Adrenal gland (tissue), 12 donors: ENCODE data around the gene NME7. TPM values are rescaled to one million over a fixed set of nuclear protein-coding genes. Genes with fewer than 3 reads are reported as not detected.

Source experiments
- DNase-seq, 7 donors: peaks; one replicate each; pipeline ENCODE4 v3.0.0-alpha.2; 2019 to 2020
- H3K27ac ChIP-seq, 5 donors: fragments of 200-600 bp; sonication (generic) in 4 of 5; 1 replicate in 3 of 5; 2 replicates in 2 of 5; pipeline versions ENCODE4 v1.5.1 to v1.8.0; 2016 to 2020; ENCODE audit warnings: mild to moderate bottlenecking in 1 of 5
- H3K27me3 ChIP-seq: fragments of 200-600 bp; 2 replicates; pipeline ENCODE4 v1.8.0; 2021
- H3K36me3 ChIP-seq, 2 donors: fragments of 200-600 bp; replicated peaks in 1 of 2; 1 replicate in 1 of 2; 2 replicates in 1 of 2; pipeline versions ENCODE4 v1.5.1 to v1.8.0; 2018 to 2022
- H3K4me1 ChIP-seq, 2 donors: fragments of 200-600 bp; replicated peaks in 1 of 2; 1 replicate in 1 of 2; 2 replicates in 1 of 2; pipeline versions ENCODE4 v1.5.1 to v1.8.0; 2018 to 2021
- H3K4me3 ChIP-seq, 4 donors: fragments of 200-600 bp; sonication (generic) in 3 of 4; one replicate each; pipeline ENCODE4 v1.5.1; 2016 to 2018
- H3K9me3 ChIP-seq, 3 donors: fragments of 200-600 bp; sonication (generic) in 1 of 3; replicated peaks in 1 of 3; 1 replicate in 2 of 3; 2 replicates in 1 of 3; pipeline versions ENCODE4 v1.5.1 to v1.8.0; 2016 to 2021
- CTCF ChIP-seq, 6 experiments: fragments of 450-650 bp in 4 of 6; fragments of 200-600 bp in 2 of 6; sonication (generic) in 1 of 6; IDR thresholded peaks; 1 replicate in 5 of 6; 2 replicates in 1 of 6; pipeline versions ENCODE4 v1.5.1 to v1.8.0; 2016 to 2021; ENCODE audit warnings: antibody characterized with exemption in 6 of 6, mild to moderate bottlenecking in 2 of 6, moderate library complexity in 1 of 6
- POLR2A ChIP-seq, 2 donors: fragments of 450-650 bp; IDR thresholded peaks; one replicate each; pipeline ENCODE4 v1.6.1; 2017; ENCODE audit warnings: antibody characterized with exemption in 2 of 2, mild to moderate bottlenecking in 2 of 2, moderate library complexity in 1 of 2
- WGBS, 4 donors: extraction: QIAGEN DNeasy Blood & Tissue Kit in 2 of 4; methylation state at CpG; one replicate each; pipeline versions ENCODE4 v1.1.5 to v1.1.7; 2013 to 2017; 5-methylcytosine and 5-hydroxymethylcytosine counted together
- intact Hi-C, 2 donors: fragments of 100-400 bp; cut with DNase I; formaldehyde crosslinking; loops; one replicate each; pipeline versions ENCODE4 v1.14.1 to v1.15.0; 2022 to 2023
- polyA plus RNA-seq, 3 donors: library from polyadenylated mRNA; stranded (reverse); fragments of 200-250 nt in 2 of 3; fragments of 350-450 nt in 1 of 3; fragmentation: Illumina TruSeq in 1 of 3; extraction: RNeasy Lipid Tissue Mini Kit (QIAGEN cat#74804) in 1 of 3; gene quantifications; one replicate each; pipeline ENCODE4 v1.2.3, GENCODE V29; 2013 to 2014
- total RNA-seq, 9 donors: library from RNA; depleted of rRNA in 4 of 9; stranded (reverse); fragments of >200 nt in 4 of 9; fragments of 120-200 nt in 1 of 9; fragmentation: NEBNext Ultra II Directional in 1 of 9; extraction: Animal tissue kit (Norgen Biotek cat#: 25700) in 1 of 9; gene quantifications; one replicate each; pipeline versions ENCODE4 v1.1.0 to v1.2.4, GENCODE V29; 2013 to 2023
- donor health status: healthy with polysubstance abuse.
- donor health status: Bipolar disorder and iron deficiency.
- donor health status: DM: yes; HTN: yes; CAD: no.
- donor health status: DM: no; HTN: no; CAD: no.
- donor health status: DM: no; HTN: no; CAD: no.
- donor health status: DM: yes; HTN: yes; CAD: no.

Gene NME7
- total and polyA plus RNA-seq, 12 donors, result 3.3 to 41.4 (median 15.6) TPM

DNA sequence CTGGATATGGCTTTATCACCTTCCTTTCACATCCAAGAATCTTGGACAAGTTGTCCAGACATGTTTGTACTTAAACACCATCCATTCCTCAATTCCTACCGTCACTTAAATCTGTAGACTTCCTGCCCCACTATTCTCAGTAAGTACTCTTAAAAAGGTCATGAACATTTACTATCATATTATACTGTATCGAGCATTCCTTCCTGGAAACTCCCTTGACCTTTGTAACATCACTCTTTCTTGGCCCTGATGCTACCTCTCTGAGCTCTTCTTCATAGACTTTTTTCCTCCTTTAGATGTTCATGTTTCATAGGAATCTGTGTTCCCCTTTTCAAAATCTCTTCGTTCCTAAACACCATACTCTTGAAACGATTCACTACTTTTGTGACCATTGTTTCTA, 15.9 kb upstream of the NME7 start:
- no peak overlapping the region for H3K27ac ChIP-seq
- H3K36me3 ChIP-seq, result peaks cover 0 to 57% of the 10 kb centered on the region in 2 donors
- DNase-seq, result no peak
- no peak overlapping the region for H3K4me3 ChIP-seq
- H3K9me3 ChIP-seq, result no peaks in the 10 kb centered on the region
- TF ChIP-seq POLR2A (IDR thresholded peaks at IDR 0.05) (no peak), CTCF (IDR thresholded peaks at IDR 0.05) (no peak)
- WGBS, 4 donors, result 65 to 84% (median 77%) methylated on average over 4 of the region's 4 CpGs
- no peaks in the 10 kb centered on the region for H3K4me1 ChIP-seq
- H3K27me3 ChIP-seq, result no peaks in the 10 kb centered on the region
- intact Hi-C loops, result no loop called here

GRCh38 chr1:169381162-169381561, 13.6 kb upstream of the NME7 start:
- Histone ChIP-seq H3K4me1 (no peaks in the 10 kb centered on the region), H3K9me3 (no peaks in the 10 kb centered on the region), H3K4me3 (no peak overlapping the region), H3K36me3 (peaks cover 0 to 59% of the 10 kb centered on the region in 2 donors), H3K27me3 (no peaks in the 10 kb centered on the region), H3K27ac (no peak overlapping the region)
- no peak for DNase-seq
- intact Hi-C loops, result no loop called here
- TF ChIP-seq CTCF (IDR thresholded peaks at IDR 0.05), result no peak
- no peak for TF ChIP-seq POLR2A (IDR thresholded peaks at IDR 0.05)

DNA sequence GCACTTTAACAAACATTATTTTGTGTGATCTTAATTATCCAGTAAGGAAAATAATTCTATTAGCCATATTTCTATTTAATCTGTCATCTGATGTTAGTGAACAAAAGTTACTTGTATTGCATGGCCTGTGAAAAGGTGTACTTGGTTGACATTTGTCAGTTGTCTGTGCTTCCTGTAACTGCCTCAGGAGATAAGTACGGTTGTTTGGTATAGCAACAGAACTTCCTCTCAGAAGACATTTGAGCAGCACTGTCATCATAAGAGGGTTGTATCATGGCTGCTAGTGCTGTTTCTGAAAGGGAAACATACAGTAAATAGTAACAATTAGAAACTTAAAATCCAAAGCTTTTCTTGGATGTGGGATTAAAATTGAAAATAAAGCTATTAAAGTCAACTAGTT, 3.8 kb upstream of the NME7 start:
- H3K4me1 ChIP-seq, result peaks cover 8 to 12% of the 10 kb centered on the region in 2 donors
- H3K36me3 ChIP-seq, result peaks cover 0 to 14% of the 10 kb centered on the region in 2 donors
- TF ChIP-seq CTCF (IDR thresholded peaks at IDR 0.05), result no peak
- H3K27me3 ChIP-seq, result no peaks in the 10 kb centered on the region
- no peak for DNase-seq
- H3K27ac ChIP-seq, result no peak overlapping the region
- WGBS, 4 donors, result 70 to 79% (median 74%) methylated on average over 1 of the region's 1 CpG
- intact Hi-C loops, result no loop called here
- no peak overlapping the region for H3K4me3 ChIP-seq
- no peaks in the 10 kb centered on the region for H3K9me3 ChIP-seq

DNA sequence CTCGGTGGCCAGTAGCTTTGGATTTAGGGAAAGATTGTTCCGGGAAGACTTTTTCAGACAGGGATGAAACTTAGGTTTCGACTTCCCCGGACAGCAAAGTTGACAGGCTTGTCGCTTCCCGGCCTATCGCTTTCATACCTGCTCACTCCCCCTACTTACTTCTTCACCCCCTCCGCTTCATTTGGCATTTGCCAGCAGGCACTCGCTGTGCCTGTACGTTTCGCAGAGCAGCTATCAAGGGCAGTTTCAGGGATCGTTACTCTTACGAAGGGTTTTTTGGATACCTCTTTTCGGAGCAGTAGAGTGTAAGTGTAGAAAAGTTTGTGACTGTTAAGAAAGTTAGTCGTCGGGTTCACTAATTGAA, 791 bp upstream of the NME7 start:
- intact Hi-C loops, result no loop called here
- H3K9me3 ChIP-seq, result no peaks in the 10 kb centered on the region
- H3K4me3 ChIP-seq, result peak overlapping the region in 3 of 4 donors; percentile 9 to 72 (median 63)
- DNase-seq, result peak in 5 of 7 donors; percentile 1 to 29 (median 18)
- H3K27ac ChIP-seq, result peak overlapping the region; percentile 50 to 85 (median 65)
- H3K4me1 ChIP-seq, result peaks cover 8 to 12% of the 10 kb centered on the region in 2 donors
- TF ChIP-seq CTCF (IDR thresholded peaks at IDR 0.05) (no peak), POLR2A (IDR thresholded peaks at IDR 0.05) (no peak)
- H3K27me3 ChIP-seq, result no peaks in the 10 kb centered on the region
- H3K36me3 ChIP-seq, result peaks cover 0 to 13% of the 10 kb centered on the region in 2 donors
- WGBS, 4 donors, result 0 to 1% (median 0%) methylated on average over 16 of the region's 16 CpGs
